ENCODE results near the gene LMO1.
A peak's percentile ranks its signal among the peaks of the same experiment; 100 is the strongest.

Gene LMO1

GRCh38 chr11:8263769-8264410, at the start of gene LMO1:
TSS of gene LMO1 (minus strand) at chr11:8263878. CDS start at chr11:8263362, 516 bp downstream.
- peak within 1 kb of the TSS; percentile 46 to 61 for H3K4me3 ChIP-seq
- DNase-seq = peak; percentile 76 to 81
- TF ChIP-seq, protein P1, sequence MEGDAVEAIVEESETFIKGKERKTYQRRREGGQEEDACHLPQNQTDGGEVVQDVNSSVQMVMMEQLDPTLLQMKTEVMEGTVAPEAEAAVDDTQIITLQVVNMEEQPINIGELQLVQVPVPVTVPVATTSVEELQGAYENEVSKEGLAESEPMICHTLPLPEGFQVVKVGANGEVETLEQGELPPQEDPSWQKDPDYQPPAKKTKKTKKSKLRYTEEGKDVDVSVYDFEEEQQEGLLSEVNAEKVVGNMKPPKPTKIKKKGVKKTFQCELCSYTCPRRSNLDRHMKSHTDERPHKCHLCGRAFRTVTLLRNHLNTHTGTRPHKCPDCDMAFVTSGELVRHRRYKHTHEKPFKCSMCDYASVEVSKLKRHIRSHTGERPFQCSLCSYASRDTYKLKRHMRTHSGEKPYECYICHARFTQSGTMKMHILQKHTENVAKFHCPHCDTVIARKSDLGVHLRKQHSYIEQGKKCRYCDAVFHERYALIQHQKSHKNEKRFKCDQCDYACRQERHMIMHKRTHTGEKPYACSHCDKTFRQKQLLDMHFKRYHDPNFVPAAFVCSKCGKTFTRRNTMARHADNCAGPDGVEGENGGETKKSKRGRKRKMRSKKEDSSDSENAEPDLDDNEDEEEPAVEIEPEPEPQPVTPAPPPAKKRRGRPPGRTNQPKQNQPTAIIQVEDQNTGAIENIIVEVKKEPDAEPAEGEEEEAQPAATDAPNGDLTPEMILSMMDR (IDR thresholded peaks at IDR 0.05) = peak; percentile 58 to 88
- intact Hi-C loops (cut with DNase I; ENCODE audit: low total_unique reads) = loop anchor here (2.0 kb wide), 1 partner anchor 37 kb away; no protein-coding TSS in a partner anchor
- H3K27ac ChIP-seq = no peak within 1 kb of the TSS
- no peaks in the 10 kb centered on the region for H3K36me3 ChIP-seq
- H3K4me1 ChIP-seq = peaks cover 0 to 45% (median 35%) of the 10 kb centered on the region in 4 donors
- H3K9me3 ChIP-seq = no peaks in the 10 kb centered on the region
- peaks cover 0 to 64% of the 10 kb centered on the region in 2 donors for H3K27me3 ChIP-seq

- Histone ChIP-seq H3K27ac (no peak overlapping the region), H3K9me3 (no peaks in the 10 kb centered on the region), H3K4me3 (no peak overlapping the region), H3K27me3 (peaks cover 0 to 25% of the 10 kb centered on the region in 2 donors), H3K4me1 (no peaks in the 10 kb centered on the region), H3K36me3 (no peaks in the 10 kb centered on the region)
- peak in 1 of 2 donors; percentile 47 for DNase-seq
- intact Hi-C loops (cut with DNase I; ENCODE audit: low total_unique reads) = no loop called here
- TF ChIP-seq, protein P1 (IDR thresholded peaks at IDR 0.05) = no peak
Observed at GRCh38 chr11:8312986-8313385, 49.3 kb upstream of the LMO1 start.

DNA sequence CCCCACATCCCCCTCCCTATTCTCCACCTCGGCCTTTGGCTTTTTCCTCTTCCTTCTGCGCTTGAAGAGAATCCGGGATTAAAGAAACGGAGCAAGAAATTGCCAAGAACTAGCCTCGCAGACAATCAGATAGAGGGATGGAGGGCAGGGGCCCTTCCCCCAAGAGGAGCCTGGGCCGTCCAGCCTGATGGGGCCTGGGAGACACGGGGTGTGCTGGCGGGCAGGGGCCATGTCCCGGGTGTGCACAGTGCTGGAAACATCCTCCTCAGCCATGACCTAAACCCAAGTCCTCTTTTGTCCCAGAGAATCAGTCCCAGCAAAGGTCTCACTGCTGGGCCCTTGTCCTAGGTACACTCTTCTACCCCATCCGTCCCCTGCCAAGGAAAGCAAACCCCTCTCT, 47.7 kb upstream of the LMO1 start:
- intact Hi-C loops (cut with DNase I; ENCODE audit: low total_unique reads) = no loop called here
- Histone ChIP-seq H3K27ac (no peak overlapping the region), H3K27me3 (peaks cover 0 to 21% of the 10 kb centered on the region in 2 donors), H3K9me3 (no peaks in the 10 kb centered on the region), H3K36me3 (no peaks in the 10 kb centered on the region), H3K4me1 (no peaks in the 10 kb centered on the region), H3K4me3 (no peak overlapping the region)
- peak in 1 of 2 donors; percentile 53 for DNase-seq
- TF ChIP-seq, protein P1 (IDR thresholded peaks at IDR 0.05) = no peak

DNA sequence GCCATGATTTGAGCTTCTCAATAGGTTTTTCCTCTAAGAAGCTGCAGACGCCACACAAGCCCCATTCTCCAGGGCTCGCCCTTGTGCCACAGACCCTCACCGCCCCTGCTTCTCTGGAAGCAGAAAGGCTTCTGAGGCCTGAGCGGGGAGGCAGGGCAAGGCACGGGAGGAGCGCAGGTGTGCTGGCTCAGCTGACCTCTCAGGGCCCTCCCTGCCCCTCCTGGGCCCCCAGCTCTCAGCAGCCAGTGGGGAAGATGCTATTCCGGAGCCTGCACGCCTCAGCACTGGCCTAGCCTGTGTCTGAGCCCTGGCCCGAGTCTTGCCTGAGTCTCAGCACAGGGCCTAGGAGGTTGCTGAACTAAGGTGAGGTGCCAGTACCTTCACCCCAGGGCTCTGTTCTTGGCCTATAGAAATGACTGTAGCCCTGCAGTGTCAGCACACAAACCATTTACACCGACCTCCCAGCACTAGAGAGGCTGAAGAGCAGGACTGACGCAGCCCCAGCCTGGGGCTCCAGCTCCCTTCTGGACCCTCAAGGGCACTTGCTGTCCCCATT, 47.1 kb upstream of the LMO1 start:
- Histone ChIP-seq H3K27ac (no peak overlapping the region), H3K4me1 (no peaks in the 10 kb centered on the region), H3K36me3 (no peaks in the 10 kb centered on the region), H3K27me3 (peaks cover 0 to 16% of the 10 kb centered on the region in 2 donors), H3K9me3 (no peaks in the 10 kb centered on the region), H3K4me3 (no peak overlapping the region)
- TF ChIP-seq, protein P1 (IDR thresholded peaks at IDR 0.05) = no peak
- peak in 1 of 2 donors; percentile 50 for DNase-seq
- intact Hi-C loops (cut with DNase I; ENCODE audit: low total_unique reads) = no loop called here

GRCh38 chr11:8309862-8310261, 46.2 kb upstream of the LMO1 start:
- no peak overlapping the region for H3K27ac ChIP-seq
- no peaks in the 10 kb centered on the region for H3K9me3 ChIP-seq
- TF ChIP-seq, protein P1 (IDR thresholded peaks at IDR 0.05) = no peak
- H3K4me3 ChIP-seq = no peak overlapping the region
- DNase-seq = no peak
- intact Hi-C loops (cut with DNase I; ENCODE audit: low total_unique reads) = no loop called here
- no peaks in the 10 kb centered on the region for H3K4me1 ChIP-seq
- H3K36me3 ChIP-seq = no peaks in the 10 kb centered on the region
- peaks cover 0 to 11% of the 10 kb centered on the region in 2 donors for H3K27me3 ChIP-seq

Data from tibial artery (tissue), 4 donors.